Body of pancreas (tissue), 4 donors: Measurements from ENCODE around the gene NHERF1. TPM values are rescaled to one million over a fixed set of nuclear protein-coding genes. Genes with fewer than 3 reads are reported as not detected.

Experiments used
- ATAC-seq: fragments of 150-250 bp; one replicate; pipeline ENCODE4 v1.9.1; 2016
- DNase-seq, 4 donors: peaks; one replicate each; pipeline ENCODE4 v3.0.0-alpha.2; 2019
- H3K27ac ChIP-seq, 4 donors: fragments of 200-600 bp; sonication (generic); 1 replicate in 3 of 4; 2 replicates in 1 of 4; pipeline versions ENCODE4 v1.5.1 to v1.6.1; 2016 to 2019; ENCODE audit warnings: mild to moderate bottlenecking in 1 of 4, mixed read lengths in 1 of 4, moderate library complexity in 1 of 4
- H3K27me3 ChIP-seq, 2 donors: fragments of 200-600 bp; sonication (generic); one replicate each; pipeline ENCODE4 v1.6.0; 2016; ENCODE audit warnings: mild to moderate bottlenecking in 1 of 2
- H3K36me3 ChIP-seq, 2 donors: fragments of 200-600 bp; sonication (generic); replicated peaks in 1 of 2; 2 replicates each; pipeline ENCODE4 v1.5.1; 2016; ENCODE audit warnings: low read depth in 2 of 2; ENCODE audit not compliant: insufficient read depth in 1 of 2
- H3K4me1 ChIP-seq: fragments of 200-600 bp; sonication (generic); one replicate; pipeline ENCODE4 v1.6.0; 2016
- H3K4me3 ChIP-seq, 2 donors: fragments of 200-600 bp; sonication (generic); 1 replicate in 1 of 2; 2 replicates in 1 of 2; pipeline ENCODE4 v1.5.1; 2016 to 2019
- H3K9me3 ChIP-seq, 3 donors: fragments of 200-600 bp; sonication (generic); 1 replicate in 2 of 3; 2 replicates in 1 of 3; pipeline ENCODE4 v1.5.1; 2016
- CTCF ChIP-seq, 7 experiments: fragments of 450-650 bp in 4 of 7; fragments of 200-600 bp in 3 of 7; sonication (generic) in 3 of 7; IDR thresholded peaks; one replicate each; pipeline ENCODE4 v1.5.1; 2016 to 2019; ENCODE audit warnings: antibody characterized with exemption in 7 of 7
- POLR2A ChIP-seq, 3 donors: fragments of 450-650 bp; IDR thresholded peaks; one replicate each; pipeline ENCODE4 v1.6.1; 2016; ENCODE audit warnings: antibody characterized with exemption in 3 of 3, mild to moderate bottlenecking in 2 of 3
- WGBS, 2 donors: methylation state at CpG; one replicate each; pipeline ENCODE4 v1.1.5; 2017; 5-methylcytosine and 5-hydroxymethylcytosine counted together
- intact Hi-C: fragments of 100-400 bp; cut with DNase I; formaldehyde crosslinking; loops from one replicate; pipeline ENCODE4 v1.15.1; 2023
- total RNA-seq, 2 donors: library from RNA; depleted of rRNA; stranded (reverse); fragments of >200 nt; gene quantifications; one replicate each; pipeline ENCODE4 v1.1.0, GENCODE V29; 2016

NHERF1 gene
- total RNA-seq, 2 donors from 2014 or later = 56.6 to 64.9 TPM

DNA sequence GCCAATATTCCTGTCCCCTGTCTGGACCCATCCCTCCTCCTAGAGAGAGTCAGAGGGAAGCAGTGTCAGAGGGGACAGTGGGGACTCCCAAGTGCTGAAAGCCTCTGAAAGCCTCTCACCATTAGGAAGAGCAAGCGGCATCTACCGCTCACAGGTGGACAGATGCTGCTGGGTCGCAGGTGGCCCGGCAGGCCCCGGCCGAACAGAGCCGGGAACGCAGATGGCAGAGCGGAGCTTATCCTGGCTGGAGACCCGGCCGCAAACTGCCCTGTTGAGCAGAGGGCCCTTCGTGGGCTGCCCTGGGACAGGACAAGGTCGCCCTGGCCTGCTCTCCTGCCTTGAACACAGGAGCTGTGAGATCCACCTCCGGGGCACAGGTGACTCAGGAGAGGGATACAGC, 50.7 kb downstream of the NHERF1 start:
- H3K27me3 ChIP-seq = no peaks in the 10 kb centered on the region
- no peak for TF ChIP-seq CTCF (IDR thresholded peaks at IDR 0.05)
- TF ChIP-seq POLR2A (IDR thresholded peaks at IDR 0.05) = no peak
- intact Hi-C loops = no loop called here
- DNase-seq = no peak
- peaks cover 0 to 22% of the 10 kb centered on the region in 2 donors for H3K36me3 ChIP-seq
- no peak for ATAC-seq
- WGBS, 2 donors = 96 to 98% methylated on average over 9 to 14 of the region's 14 CpGs
- H3K9me3 ChIP-seq = no peaks in the 10 kb centered on the region
- no peak overlapping the region for H3K4me3 ChIP-seq
- H3K27ac ChIP-seq = no peak overlapping the region
- H3K4me1 ChIP-seq = no peaks in the 10 kb centered on the region

- intact Hi-C loops = no loop called here
- Histone ChIP-seq H3K9me3 (no peaks in the 10 kb centered on the region), H3K4me1 (no peaks in the 10 kb centered on the region), H3K4me3 (no peak overlapping the region), H3K27me3 (no peaks in the 10 kb centered on the region), H3K36me3 (peaks cover 0 to 17% of the 10 kb centered on the region in 2 donors), H3K27ac (no peak overlapping the region)
- ATAC-seq = no peak
- no peak for TF ChIP-seq CTCF (IDR thresholded peaks at IDR 0.05)
- no peak for TF ChIP-seq POLR2A (IDR thresholded peaks at IDR 0.05)
- WGBS, 2 donors = 83 to 84% methylated on average over 7 of the region's 7 CpGs
- DNase-seq = no peak
Measured at GRCh38 chr17:74800531-74800930, 52.1 kb downstream of the NHERF1 start.

- WGBS, 2 donors = 58 to 76% methylated on average over 8 of the region's 8 CpGs
- Histone ChIP-seq H3K27ac (no peak overlapping the region), H3K27me3 (no peaks in the 10 kb centered on the region), H3K36me3 (peaks cover 0 to 8% of the 10 kb centered on the region in 2 donors), H3K9me3 (no peaks in the 10 kb centered on the region), H3K4me3 (no peak overlapping the region), H3K4me1 (no peaks in the 10 kb centered on the region)
- DNase-seq = no peak
- no peak for ATAC-seq
- TF ChIP-seq POLR2A (IDR thresholded peaks at IDR 0.05) = no peak
- TF ChIP-seq CTCF (IDR thresholded peaks at IDR 0.05) = no peak
- intact Hi-C loops = no loop called here
Measured at GRCh38 chr17:74801896-74802295, 53.5 kb downstream of the NHERF1 start.

DNA sequence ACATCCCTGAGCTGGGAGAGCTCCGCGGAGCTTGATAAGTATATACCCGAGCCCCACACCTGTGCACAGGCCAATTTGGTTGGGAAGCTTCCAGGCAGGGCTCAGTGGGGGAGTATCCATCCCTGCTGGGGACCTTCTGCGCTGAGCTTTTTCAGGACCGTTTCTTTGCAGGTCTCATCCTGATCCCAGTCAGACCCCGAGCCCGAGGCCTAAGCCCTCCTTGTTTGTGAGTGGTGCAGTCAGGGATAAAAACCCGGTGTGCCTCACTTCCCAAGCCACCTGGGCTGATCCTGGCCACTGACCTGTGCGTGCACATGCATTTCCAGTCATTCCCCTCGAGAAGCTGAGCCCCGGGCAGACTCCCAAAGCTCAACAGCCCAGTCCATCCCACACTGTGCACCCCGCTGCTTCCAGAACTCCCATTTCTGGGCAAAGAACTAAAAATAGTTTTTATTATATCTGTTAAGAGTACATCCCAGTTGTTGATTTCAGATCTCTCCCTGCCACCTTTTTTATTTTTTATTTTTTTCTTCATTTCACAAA, 55.0 kb downstream of the NHERF1 start:
- H3K4me1 ChIP-seq = no peaks in the 10 kb centered on the region
- DNase-seq = no peak
- no peak overlapping the region for H3K4me3 ChIP-seq
- no peak for ATAC-seq
- intact Hi-C loops = no loop called here
- no peaks in the 10 kb centered on the region for H3K9me3 ChIP-seq
- 91 to 92% methylated on average over 12 of the region's 12 CpGs for WGBS, 2 donors
- peaks cover 0 to 3% of the 10 kb centered on the region in 2 donors for H3K36me3 ChIP-seq
- no peak overlapping the region for H3K27ac ChIP-seq
- no peaks in the 10 kb centered on the region for H3K27me3 ChIP-seq
- no peak for TF ChIP-seq CTCF (IDR thresholded peaks at IDR 0.05)

DNA sequence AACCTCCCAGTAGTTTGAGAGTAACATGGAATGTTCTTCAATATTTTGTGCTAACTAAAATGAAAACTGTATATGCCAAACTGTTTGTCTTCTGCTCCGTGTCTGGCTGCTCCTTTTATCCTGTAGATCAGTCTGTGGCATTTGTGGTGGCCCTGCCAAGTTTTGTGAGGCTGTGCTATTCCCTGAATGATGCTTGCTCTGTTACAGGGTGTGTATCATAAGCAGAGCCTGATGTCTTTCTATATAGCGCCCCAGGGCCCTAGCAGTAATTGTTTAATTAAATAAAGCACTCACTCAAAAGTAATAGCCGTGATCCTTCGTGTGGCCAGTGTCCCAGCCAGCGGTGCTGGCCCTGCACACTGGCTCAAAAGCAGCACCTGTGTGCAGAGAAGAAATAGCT, 55.5 kb downstream of the NHERF1 start:
- TF ChIP-seq POLR2A (IDR thresholded peaks at IDR 0.05) = no peak
- TF ChIP-seq CTCF (IDR thresholded peaks at IDR 0.05) = no peak
- 64 to 86% methylated on average over 2 to 5 of the region's 5 CpGs for WGBS, 2 donors
- intact Hi-C loops = no loop called here
- Histone ChIP-seq H3K9me3 (no peaks in the 10 kb centered on the region), H3K36me3 (peaks cover 0 to 2% of the 10 kb centered on the region in 2 donors), H3K27me3 (no peaks in the 10 kb centered on the region), H3K4me3 (no peak overlapping the region), H3K4me1 (no peaks in the 10 kb centered on the region), H3K27ac (no peak overlapping the region)
- ATAC-seq (no peak), DNase-seq (no peak)
